K562 (cell line): ENCODE results near the gene CTNNBL1.
A peak's percentile ranks its signal among the peaks of the same experiment; 100 is the strongest.

Experiments used
- CREB1 ChIP-seq, 2 experiments: sonication (generic) in 1 of 2; formaldehyde crosslinking in 1 of 2; IDR thresholded peaks; 2 replicates each; pipeline versions ENCODE4 v1.6.1 to v1.8.0; 2012 to 2022; ENCODE audit warnings: inconsistent platforms in 1 of 2, mild to moderate bottlenecking in 1 of 2, missing genetic modification reagents in 1 of 2, moderate library complexity in 1 of 2
- EZH2 ChIP-seq: IDR thresholded peaks from 2 replicates; pipeline ENCODE4 v1.6.1; 2012; ENCODE audit warnings: low read depth, mild to moderate bottlenecking, inconsistent platforms, low read length, borderline replicate concordance
- KAT8 ChIP-seq: fragments of 450-650 bp; IDR thresholded peaks from 2 replicates; pipeline ENCODE4 v1.6.1; 2016; ENCODE audit warnings: low read depth, mild to moderate bottlenecking
- NFIX ChIP-seq: fragments of 250-450 bp; sonication (Bioruptor Pico); IDR thresholded peaks from 2 replicates; pipeline ENCODE4 v1.4.0; 2020; ENCODE audit warnings: low read depth, mild to moderate bottlenecking, moderate library complexity
- NRF1 ChIP-seq, 2 experiments: fragments of 450-650 bp; IDR thresholded peaks in 1 of 2; conservative IDR thresholded peaks in 1 of 2; 2 replicates each; pipeline ENCODE4 v1.6.1; 2014; ENCODE audit warnings: mild to moderate bottlenecking in 2 of 2
- TBL1XR1 ChIP-seq, 2 experiments: IDR thresholded peaks; 2 replicates each; pipeline ENCODE4 v1.6.1; 2012; ENCODE audit warnings: improper control_type of control experiment in 2 of 2, low read length in 2 of 2, mild to moderate bottlenecking in 1 of 2
- TEAD2 ChIP-seq: fragments of 450-650 bp; IDR thresholded peaks from 2 replicates; pipeline ENCODE4 v1.6.1; 2016; ENCODE audit warnings: missing genetic modification characterization, control low read depth, missing compliant biosample characterization
- TF ChIP-seq, protein P1 (sequence below): sonication (generic); formaldehyde crosslinking; IDR thresholded peaks from 2 replicates; pipeline ENCODE4 v1.8.1; 2023; ENCODE audit warnings: mild to moderate bottlenecking, missing genetic modification reagents
- TF ChIP-seq, protein P2 (sequence below), 3 experiments: IDR thresholded peaks in 2 of 3; conservative IDR thresholded peaks in 1 of 3; 2 replicates each; pipeline ENCODE4 v1.5.1; 2011 to 2012; ENCODE audit warnings: low read length in 3 of 3, mild to moderate bottlenecking in 3 of 3, control low read depth in 2 of 3, improper control_type of control experiment in 1 of 3, inconsistent platforms in 1 of 3, low read depth in 1 of 3, mixed read lengths in 1 of 3, moderate library complexity in 1 of 3; ENCODE audit not compliant: insufficient read depth in 2 of 3

DNA sequence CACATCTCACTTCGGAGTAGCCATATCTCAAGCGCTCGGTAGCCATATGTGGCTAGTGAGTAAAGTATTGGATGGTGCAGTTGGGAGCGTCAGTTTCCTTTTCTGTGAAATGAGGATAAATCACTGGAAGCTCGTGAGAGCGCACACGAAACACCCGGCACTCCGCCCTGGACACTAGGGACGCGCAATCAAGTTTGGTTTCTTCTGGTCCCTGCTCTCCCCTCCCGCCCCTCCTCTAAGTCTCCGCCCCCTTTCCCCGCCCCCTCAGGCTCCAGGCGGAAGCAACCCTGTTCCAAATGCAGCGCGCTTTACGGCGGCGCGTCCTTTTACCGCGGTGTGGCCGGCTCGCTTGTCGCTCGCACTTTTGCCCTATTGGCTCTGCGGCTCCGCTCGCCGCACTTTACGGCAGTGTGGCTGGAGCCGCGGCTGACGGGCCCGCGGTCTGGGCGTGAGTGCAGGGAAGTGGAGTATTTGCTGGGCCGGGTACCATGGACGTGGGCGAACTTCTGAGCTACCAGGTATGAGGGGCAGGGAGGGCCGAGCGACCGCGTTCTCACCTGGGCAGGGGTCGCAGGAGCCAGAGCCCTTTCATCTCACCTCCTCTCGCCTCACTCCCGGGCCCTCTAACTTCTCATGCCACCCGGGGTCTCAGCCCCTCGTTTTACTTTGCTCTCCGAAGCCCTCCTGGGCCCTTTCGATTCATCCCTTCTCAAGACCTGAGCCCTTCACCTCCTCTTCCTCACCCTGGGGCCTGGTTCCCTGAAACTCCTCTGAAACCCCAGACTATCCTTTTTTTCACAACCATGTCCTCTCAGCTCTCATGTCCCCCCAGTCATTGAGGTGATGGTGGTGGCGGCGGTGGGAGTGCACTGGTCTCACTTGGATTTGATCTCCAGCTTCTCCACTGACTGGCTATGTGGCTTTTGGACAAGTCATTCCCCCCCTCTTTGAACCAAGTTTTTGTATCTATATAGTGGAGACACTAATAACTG, at the start of gene CTNNBL1:
- TF ChIP-seq, protein P1, sequence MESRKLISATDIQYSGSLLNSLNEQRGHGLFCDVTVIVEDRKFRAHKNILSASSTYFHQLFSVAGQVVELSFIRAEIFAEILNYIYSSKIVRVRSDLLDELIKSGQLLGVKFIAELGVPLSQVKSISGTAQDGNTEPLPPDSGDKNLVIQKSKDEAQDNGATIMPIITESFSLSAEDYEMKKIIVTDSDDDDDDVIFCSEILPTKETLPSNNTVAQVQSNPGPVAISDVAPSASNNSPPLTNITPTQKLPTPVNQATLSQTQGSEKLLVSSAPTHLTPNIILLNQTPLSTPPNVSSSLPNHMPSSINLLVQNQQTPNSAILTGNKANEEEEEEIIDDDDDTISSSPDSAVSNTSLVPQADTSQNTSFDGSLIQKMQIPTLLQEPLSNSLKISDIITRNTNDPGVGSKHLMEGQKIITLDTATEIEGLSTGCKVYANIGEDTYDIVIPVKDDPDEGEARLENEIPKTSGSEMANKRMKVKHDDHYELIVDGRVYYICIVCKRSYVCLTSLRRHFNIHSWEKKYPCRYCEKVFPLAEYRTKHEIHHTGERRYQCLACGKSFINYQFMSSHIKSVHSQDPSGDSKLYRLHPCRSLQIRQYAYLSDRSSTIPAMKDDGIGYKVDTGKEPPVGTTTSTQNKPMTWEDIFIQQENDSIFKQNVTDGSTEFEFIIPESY (CRISPR knock-in tag): no peak
- peak; percentile 63 for TF ChIP-seq CREB1 (IDR thresholded peaks at IDR 0.05)
- TF ChIP-seq CREB1 (CRISPR knock-in tag; IDR thresholded peaks at IDR 0.05): no peak; the same call in 1 of the 2 replicates
- no peak for TF ChIP-seq NFIX (CRISPR knock-in tag)
- TF ChIP-seq, protein P2, sequence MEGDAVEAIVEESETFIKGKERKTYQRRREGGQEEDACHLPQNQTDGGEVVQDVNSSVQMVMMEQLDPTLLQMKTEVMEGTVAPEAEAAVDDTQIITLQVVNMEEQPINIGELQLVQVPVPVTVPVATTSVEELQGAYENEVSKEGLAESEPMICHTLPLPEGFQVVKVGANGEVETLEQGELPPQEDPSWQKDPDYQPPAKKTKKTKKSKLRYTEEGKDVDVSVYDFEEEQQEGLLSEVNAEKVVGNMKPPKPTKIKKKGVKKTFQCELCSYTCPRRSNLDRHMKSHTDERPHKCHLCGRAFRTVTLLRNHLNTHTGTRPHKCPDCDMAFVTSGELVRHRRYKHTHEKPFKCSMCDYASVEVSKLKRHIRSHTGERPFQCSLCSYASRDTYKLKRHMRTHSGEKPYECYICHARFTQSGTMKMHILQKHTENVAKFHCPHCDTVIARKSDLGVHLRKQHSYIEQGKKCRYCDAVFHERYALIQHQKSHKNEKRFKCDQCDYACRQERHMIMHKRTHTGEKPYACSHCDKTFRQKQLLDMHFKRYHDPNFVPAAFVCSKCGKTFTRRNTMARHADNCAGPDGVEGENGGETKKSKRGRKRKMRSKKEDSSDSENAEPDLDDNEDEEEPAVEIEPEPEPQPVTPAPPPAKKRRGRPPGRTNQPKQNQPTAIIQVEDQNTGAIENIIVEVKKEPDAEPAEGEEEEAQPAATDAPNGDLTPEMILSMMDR (IDR thresholded peaks at IDR 0.05 in 2 of 3, conservative IDR thresholded peaks at IDR 0.05 in 1 of 3; ENCODE audit: insufficient read depth in 2 of 3, low read depth in 1 of 3, low read length in 3 of 3): no peak
- TF ChIP-seq TBL1XR1 (IDR thresholded peaks at IDR 0.05; ENCODE audit: low read length in 2 of 2): no peak
- no peak for TF ChIP-seq TEAD2 (tag)
- no peak for TF ChIP-seq EZH2
- no peak for TF ChIP-seq KAT8
- TF ChIP-seq NRF1 (conservative IDR thresholded peaks at IDR 0.05 in 1 of 2, IDR thresholded peaks at IDR 0.05 in 1 of 2): peak; percentile 62 to 68
